G401.6 (cell line): ENCODE data around the gene PHACTR1.

Experiments used
- FAIRE-seq: peaks from 2 replicates; lab custom pipeline; 2012; peaks lifted over from hg19 to GRCh38; lab: Jason Lieb, UNC

Gene PHACTR1

DNA sequence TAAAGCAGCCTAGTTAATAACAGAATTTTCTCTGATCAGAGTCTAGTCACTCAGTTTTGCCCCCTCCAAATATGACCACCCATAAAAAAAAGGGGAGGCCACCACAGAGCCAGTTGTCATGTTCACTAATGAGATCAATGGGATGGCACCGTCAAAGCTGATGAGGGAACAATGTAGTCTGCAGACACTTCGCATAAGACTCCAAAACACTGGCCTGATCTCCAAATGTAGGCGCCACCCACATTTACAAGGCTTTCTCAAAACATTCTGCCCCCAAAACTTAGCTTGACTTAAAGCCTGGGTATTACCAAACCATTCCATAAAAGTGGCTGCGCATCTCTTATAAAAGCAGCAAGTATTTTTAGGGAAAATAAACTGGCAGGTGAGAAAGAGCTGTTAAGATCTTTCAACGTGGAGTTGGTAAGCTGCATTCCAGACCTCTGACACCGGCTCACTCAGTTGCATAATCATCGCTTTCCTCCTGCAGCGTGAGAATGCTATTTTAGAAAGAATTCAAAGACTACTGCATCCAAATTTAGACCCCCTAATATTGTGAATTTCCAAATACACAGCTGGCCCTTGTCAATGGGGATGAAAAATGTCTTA lies 552.4 kb downstream of the PHACTR1 start:
- no peak for FAIRE-seq

GRCh38 chr6:13272131-13273046 lies 555.8 kb downstream of the PHACTR1 start:
- no peak for FAIRE-seq

- FAIRE-seq, result no peak
These were observed 556.8 kb downstream of the PHACTR1 start for GRCh38 chr6:13273202-13273930.

DNA sequence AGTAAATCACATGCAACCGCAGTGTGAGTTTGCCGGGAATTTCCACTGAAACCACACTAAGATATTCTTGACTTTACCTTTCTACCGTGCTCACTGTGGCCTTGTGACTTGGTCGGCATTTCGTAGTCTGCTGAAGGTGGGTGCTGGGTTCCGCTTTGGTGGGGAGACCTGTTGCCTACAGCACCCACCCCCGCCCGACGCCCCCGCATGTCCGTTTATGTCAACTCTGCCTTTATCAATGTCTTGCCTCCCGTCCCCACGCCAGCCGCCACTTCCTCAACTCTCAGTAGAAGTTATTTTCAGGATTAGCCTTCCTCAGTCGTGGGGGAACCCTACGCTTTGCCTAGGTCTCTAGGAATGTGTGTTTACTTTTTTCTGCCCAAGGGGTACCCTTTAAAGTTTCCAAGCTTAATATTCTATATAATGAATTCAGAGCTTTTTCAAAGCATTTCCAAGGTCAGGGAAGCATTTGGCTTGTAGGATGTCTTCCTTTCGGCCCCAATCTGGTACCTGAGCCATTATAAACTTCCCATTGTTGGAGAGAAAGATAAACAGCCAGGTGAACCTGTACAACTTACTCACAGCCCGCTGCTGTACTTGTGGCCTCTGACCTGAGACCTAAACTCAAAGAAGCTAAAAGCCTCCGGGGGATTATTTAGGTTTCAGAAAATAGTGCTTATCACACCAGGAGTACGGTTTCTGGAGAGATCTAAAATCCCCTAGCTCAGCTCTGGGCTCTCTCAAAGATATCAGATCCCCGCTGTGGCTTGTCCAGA lies 557.6 kb downstream of the PHACTR1 start:
- FAIRE-seq, result no peak

DNA sequence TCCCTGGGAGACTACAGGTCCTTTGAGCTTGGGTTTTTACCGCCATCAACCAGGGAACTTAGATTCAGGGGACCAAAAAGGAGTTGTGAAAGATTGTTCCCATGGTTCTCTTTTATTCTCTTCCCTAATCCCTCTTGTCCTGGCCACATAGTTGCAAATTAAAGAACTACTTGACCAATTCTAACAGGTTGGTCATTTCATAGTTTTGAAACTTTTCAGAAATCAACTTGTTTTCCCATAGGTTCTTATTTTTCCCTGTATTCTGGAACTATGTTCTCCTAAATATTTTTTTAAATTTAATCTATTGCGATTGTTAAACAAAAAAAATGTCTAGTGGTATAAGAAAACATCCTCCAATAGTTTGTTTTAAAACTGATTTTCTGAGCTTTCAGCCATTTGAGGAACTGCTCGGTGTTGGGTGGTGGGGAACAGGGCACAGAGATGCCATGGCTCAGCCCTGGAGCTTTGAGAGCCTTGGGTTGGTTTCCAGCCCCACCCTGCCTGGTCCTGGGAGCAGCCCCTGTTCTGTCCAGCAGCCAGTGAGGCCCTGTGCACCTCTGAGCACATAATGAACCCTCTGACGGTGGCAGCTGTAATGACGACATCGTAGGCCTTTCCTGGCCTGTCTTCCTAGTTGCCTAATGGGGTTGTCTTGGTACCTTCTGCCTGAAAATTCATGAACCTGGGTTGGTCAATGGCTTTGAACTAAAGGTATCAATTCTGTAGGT lies 558.3 kb downstream of the PHACTR1 start:
- no peak for FAIRE-seq

GRCh38 chr6:13275435-13275989 lies 558.9 kb downstream of the PHACTR1 start:
- no peak for FAIRE-seq

- no peak for FAIRE-seq
These were observed 560.7 kb downstream of the PHACTR1 start for GRCh38 chr6:13277231-13277630.

- FAIRE-seq, result no peak
These were observed 561.6 kb downstream of the PHACTR1 start for GRCh38 chr6:13278164-13278563.

DNA sequence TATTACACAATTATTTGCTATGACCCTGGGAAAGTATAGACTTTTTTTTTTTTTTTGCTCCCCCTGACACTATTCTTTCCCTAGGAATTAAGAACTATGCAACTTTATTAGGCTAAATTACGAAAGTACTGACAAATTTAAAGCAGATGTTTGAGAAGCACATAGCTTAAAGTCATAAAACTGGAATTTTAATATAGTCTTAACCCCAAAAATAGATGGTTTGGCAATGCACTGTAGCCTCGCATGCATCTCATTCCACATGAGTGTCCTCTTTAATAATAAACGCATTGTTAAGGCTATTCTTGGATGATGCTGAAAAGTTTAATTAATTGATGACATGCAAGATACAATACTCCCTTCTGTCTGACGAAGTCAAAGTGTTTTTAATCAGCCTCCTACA lies 562.4 kb downstream of the PHACTR1 start:
- no peak for FAIRE-seq

DNA sequence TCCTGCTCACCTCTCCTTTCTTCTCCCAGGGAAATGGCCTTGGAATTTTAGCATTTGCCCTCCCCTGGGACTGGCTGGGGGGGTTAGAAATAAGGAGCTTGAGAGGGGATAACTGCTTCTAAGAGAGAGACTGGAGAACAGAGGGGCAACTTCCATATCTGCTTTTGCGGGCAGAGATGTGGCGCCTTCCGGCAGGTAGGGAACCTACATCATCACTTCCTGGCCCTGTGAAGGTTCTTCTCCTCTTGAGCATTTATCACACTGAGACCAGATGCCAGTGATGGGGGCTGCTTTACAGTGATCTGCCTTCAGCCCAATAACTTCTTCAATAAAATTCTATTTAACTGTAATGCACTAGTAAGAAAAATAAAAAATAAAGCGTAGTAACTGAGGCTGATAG lies 563.7 kb downstream of the PHACTR1 start:
- FAIRE-seq, result no peak

DNA sequence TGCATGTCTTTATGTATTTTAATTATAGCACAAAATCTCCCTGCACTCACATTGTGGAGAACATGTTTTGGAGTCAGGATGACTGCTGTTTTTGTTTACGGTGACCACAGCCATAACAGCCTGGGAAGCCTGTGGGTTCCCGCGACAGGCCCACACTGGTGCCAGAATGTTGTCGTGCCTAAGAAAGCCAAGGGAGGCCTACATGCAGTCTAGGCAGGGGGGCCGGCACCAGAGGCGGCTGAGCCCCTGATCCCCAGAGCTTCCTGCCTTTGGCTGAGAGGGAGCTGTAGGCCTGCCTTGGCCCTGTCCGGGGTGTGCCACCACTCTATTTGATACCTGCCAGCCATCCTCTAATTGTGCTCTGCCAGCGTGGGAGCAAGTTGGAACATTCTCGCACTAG lies 565.1 kb downstream of the PHACTR1 start:
- no peak for FAIRE-seq

- no peak for FAIRE-seq
These were observed 566.0 kb downstream of the PHACTR1 start for GRCh38 chr6:13282393-13283069.

DNA sequence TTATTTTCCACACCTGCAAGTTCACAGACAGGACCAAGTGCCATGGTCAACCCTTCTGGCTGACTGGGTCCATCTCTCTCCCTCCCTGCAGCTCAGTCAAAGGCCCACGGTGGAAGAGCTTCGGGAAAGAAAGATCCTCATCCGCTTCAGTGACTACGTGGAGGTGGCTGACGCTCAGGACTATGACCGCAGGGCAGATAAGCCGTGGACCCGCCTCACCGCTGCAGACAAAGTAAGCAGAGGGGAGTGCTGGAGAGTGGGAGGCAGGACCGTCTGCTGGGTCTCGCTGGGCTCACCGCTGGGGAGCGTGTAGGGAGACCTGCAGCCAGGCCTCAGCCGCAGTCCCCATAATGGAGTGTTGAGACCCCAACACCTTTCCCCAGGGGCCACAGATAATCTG lies 566.8 kb downstream of the PHACTR1 start:
- FAIRE-seq, result no peak

DNA sequence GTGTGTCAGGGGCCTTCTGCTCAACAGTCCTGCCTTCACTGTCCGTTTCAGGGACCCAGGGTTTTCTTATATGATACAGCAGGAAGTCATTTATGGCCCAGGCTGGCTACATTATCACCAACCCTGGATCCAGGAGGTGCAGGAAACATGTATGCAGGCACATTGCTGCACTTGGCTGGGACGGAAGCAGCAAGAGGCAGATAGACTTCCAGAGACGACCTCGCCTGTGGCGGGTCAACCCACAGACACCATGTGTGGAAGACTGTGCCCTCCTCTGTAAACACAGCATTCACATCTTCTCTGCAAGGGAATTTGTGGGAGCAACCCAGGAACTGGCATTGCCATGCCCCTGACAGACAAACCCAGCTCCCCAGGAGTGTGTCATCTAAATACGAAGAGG lies 568.1 kb downstream of the PHACTR1 start:
- FAIRE-seq, result no peak

GRCh38 chr6:13285705-13286104 lies 569.1 kb downstream of the PHACTR1 start:
- no peak for FAIRE-seq

DNA sequence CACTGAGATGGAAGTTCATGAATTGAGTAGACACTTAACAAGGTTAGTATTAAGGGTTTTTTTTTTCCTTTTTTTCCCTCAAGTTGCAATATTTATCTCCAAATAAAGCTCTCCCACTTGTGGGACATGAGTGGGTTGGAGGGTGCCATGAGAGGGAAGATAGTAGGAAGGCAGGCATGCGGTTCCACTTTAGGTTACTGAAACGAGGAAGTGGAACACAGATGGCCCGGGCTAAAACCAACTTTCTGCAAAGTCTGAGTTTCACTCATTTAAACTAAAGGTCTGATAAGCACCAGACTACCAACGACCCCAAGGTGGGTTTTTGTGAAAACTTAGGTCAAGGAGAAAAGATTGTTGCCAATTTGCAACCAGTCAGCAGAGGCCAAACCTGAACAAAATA lies 569.6 kb downstream of the PHACTR1 start:
- no peak for FAIRE-seq

- FAIRE-seq, result no peak
These were observed 570.5 kb downstream of the PHACTR1 start for GRCh38 chr6:13287104-13287503.

- no peak for FAIRE-seq
These were observed 571.9 kb downstream of the PHACTR1 start for GRCh38 chr6:13288481-13288880.

- FAIRE-seq, result no peak
These were observed 572.4 kb downstream of the PHACTR1 start for GRCh38 chr6:13288969-13289391.

DNA sequence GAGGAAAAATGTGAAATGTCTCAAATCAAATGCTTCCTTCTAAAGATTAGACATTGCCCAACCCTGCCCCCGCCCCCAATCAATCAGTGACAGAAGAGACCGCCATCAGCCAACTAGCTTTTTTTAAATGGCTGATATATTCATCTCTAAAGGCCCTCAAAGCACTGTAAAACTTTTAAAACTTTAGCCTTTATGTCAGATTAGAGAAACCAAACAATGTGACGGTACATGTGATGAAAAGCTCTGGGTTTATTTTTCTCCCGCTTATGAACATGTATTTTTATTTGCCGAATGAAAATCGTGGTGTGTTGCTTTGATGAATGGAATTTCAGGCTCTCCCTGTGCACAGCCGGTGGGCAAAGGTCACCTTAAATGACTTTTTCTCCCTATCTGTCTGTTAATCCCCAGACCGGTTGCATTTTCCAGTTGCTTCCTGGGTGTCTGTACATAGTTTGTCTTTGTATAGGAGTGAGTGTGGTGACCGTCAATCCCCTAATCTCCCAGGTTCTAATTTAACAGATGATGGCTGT lies 573.3 kb downstream of the PHACTR1 start:
- no peak for FAIRE-seq
